GM12891 (cell line): ENCODE results near the gene BRD7.

ENCODE experiments used
- DNase-seq: peaks from one replicate; pipeline ENCODE4 v3.0.0; 2011; ENCODE audit warnings: low spot score; ENCODE audit not compliant: insufficient read length
- FAIRE-seq: peaks from 2 replicates; lab custom pipeline; 2011; peaks lifted over from hg19 to GRCh38; lab: Jason Lieb, UNC
- PAX5 ChIP-seq: IDR thresholded peaks from 2 replicates; pipeline ENCODE4 v1.6.1; 2011; ENCODE audit warnings: low read length, moderate library complexity, mild to moderate bottlenecking; ENCODE audit not compliant: insufficient read depth, severe bottlenecking
- POLR2A ChIP-seq: IDR thresholded peaks from 2 replicates; pipeline ENCODE4 v1.6.1; 2011; ENCODE audit warnings: low read depth, low read length, control low read depth
- POLR2AphosphoS5 ChIP-seq: IDR thresholded peaks from 2 replicates; pipeline ENCODE4 v1.6.1; 2011; ENCODE audit warnings: low read depth, low read length, control low read depth
- POU2F2 ChIP-seq: IDR thresholded peaks from 2 replicates; pipeline ENCODE4 v1.6.1; 2011; ENCODE audit warnings: low read depth, mild to moderate bottlenecking, control low read depth, low read length, moderate library complexity
- SPI1 ChIP-seq: IDR thresholded peaks from 2 replicates; pipeline ENCODE4 v1.6.1; 2011; ENCODE audit warnings: low read depth, low read length, control low read depth
- TAF1 ChIP-seq: IDR thresholded peaks from 2 replicates; pipeline ENCODE4 v1.6.1; 2011; ENCODE audit warnings: low read depth, low read length, control low read depth

Gene BRD7

DNA sequence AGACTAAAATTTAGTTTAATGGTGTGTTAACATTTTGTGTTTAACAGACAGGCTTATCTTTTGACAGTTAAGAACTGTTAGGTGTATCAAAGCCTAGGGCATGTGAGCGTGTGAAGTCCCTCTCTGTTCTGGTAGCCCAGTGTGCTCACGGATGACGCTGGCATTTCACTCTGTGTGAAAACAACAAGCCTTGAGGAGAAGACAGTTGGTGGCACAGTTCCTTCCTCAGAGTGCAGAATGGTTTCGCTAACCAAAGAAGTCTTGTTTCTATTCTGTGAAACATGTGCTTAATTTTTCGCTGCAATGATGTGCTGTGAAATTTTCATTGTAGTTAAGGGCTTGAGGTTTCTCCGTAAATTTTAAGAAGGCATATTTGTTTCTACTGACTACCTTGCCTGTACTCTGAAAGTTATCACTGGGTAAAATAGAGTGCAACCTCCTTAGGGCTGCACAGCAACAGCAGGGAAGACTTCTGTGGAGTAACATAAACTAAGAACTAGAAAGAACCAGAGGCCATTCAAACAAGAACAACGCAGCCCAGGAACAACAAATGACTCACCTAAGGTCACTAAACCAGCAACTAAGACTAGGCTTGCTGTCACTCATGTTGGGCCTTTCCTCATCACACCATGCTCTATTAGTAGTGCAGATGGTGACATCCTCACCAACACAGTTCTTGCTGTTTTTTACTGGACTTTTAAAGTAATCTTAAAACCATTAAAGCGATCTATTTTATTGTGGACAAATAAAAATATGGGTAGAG lies 33.4 kb downstream of the BRD7 start:
- TF ChIP-seq TAF1 (no peak), POLR2AphosphoS5 (no peak), POU2F2 (no peak), SPI1 (peak; percentile 34; the same call in 1 of the 2 replicates), PAX5 (no peak)
- no peak for DNase-seq
- FAIRE-seq = peak; percentile 75

DNA sequence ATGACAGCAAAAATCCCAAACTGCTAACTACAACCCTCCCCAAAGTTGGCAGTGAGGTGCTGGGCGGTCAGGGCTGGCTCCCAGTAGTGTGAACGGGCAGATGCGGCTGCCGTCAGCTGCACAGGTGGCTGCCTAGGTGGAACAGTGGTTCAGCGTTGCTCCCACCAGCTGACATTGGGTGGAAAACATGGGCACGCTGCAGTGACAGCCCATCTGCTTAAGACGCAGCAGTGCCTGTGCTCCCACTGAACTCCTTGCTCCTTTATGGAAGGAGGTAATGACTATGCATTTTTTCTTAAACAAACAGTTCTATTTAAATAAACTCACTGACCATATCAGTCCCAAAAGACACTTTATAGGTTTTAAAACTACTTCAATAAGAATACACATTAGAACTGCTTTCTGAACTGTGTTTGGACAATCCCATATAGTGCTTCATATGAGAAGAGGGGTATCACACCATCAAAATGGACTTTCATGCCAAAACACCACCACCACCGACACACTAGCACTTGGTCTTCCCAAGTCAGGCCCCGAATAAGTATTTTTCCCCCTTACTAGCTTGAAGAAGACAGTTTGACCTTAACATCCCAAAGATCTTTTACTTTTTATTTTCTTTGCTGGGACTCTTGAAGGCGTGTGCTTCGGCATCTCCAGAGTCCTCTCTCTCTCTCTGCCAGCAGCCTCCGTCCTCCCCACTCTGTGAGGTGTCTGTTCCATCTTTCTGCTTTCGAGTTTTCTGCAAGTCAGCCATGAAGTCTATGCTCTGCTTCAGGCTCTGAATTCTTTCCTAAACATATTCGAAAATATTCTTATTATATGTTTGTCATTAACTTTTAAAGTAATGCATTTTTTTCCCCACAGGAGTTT lies 34.4 kb downstream of the BRD7 start:
- no peak for FAIRE-seq
- TF ChIP-seq POLR2AphosphoS5 (no peak), TAF1 (no peak), POLR2A (no peak), POU2F2 (no peak), SPI1 (no peak), PAX5 (no peak)
- DNase-seq = no peak

DNA sequence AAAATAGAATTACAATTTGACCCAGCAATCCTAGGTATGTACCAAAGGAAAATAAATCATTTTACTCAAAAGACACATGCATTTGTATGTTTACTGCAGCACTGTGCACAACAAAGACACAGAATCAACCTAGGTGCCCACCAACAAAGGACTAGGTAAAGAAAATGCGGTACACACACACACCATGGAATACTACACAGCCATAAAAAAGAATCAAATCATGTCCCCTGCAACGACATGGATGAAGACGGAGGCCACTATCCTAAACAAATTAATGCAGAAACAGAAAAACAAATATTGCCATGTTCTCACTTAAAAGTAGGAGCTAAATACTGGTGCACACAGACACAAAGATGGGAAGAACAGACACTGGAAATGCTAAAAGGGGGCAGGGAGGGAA lies 36.2 kb downstream of the BRD7 start:
- no peak for FAIRE-seq
- no peak for DNase-seq
- TF ChIP-seq POLR2AphosphoS5 (no peak), POU2F2 (no peak), POLR2A (no peak), SPI1 (no peak), PAX5 (no peak), TAF1 (no peak)

- no peak for DNase-seq
- TF ChIP-seq POLR2AphosphoS5 (no peak), PAX5 (no peak), POU2F2 (no peak), SPI1 (no peak), TAF1 (no peak), POLR2A (no peak)
- FAIRE-seq = no peak
Measured at GRCh38 chr16:50331570-50331969, 37.2 kb downstream of the BRD7 start.

GRCh38 chr16:50329446-50330189 lies 39.2 kb downstream of the BRD7 start:
- no peak for FAIRE-seq
- TF ChIP-seq POLR2A (no peak), TAF1 (no peak), SPI1 (no peak), POLR2AphosphoS5 (no peak), PAX5 (no peak), POU2F2 (no peak)
- no peak for DNase-seq

DNA sequence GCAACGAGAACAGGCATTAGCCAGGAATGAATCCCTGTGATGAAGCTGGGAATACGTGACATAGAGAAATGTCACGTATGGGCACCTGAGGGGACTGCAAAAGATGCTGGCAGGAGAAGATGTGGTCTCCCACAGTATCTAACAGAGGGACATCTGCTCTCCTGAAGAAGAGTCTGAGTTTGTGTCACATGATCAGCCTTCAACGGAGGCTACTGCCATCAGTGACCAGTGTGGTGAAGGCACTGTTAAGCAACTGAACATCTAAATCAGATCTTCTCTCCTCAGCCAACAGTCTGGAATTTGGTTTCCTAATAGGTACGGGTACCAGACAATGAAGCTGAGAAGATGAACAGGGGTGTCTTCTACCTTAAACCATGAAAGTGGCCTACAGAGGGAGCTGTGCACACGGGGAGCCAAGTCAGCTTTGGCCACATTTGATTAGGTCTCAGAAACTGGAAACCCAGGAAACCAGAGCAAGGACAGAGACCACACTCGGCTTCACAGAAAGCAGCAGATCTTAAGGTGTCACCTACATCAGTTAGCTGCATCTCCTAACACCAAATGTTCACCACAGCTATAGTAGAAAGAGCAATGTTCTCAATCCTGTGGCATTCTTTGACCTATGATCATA lies 41.8 kb downstream of the BRD7 start:
- TF ChIP-seq PAX5 (no peak), POU2F2 (no peak), TAF1 (no peak), SPI1 (no peak), POLR2AphosphoS5 (no peak), POLR2A (no peak)
- peak; percentile 78 for FAIRE-seq
- no peak for DNase-seq

DNA sequence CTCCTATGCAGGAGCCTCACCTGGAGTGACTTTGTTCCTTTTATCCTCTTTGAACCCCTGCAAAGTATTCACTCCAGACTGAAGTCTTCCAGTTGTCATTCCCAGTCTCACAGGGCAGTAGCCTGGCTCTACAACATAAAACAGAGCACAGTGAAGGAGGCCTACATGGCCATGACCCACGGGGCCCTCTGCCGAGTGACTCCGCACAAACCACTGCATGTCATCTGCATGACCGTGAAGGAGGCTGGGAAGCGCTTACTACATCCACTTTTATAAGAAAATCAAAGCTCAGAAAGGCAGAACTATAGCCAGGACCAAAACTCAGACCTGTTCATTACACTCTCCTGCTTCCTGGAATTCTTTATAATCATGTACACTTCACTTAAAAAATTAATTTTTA lies 42.5 kb downstream of the BRD7 start:
- TF ChIP-seq POU2F2 = no peak
- no peak for TF ChIP-seq POLR2AphosphoS5
- no peak for TF ChIP-seq TAF1
- TF ChIP-seq SPI1 = no peak
- no peak for TF ChIP-seq POLR2A
- no peak for TF ChIP-seq PAX5
- no peak for FAIRE-seq
- no peak for DNase-seq

GRCh38 chr16:50324345-50324744 lies 44.4 kb downstream of the BRD7 start:
- TF ChIP-seq PAX5 (no peak), SPI1 (no peak), POLR2A (no peak), POU2F2 (no peak), POLR2AphosphoS5 (no peak), TAF1 (no peak)
- no peak for DNase-seq
- FAIRE-seq = no peak
